HCT116 (cell line): ENCODE measurements around the gene POM121C.
"Not testable (repeated sequence)": the region's sequence is repeated elsewhere in the genome, so short reads cannot be mapped to it uniquely, and the experiment has no call there.

Source experiments
- CTCF ChIP-seq, 3 experiments: fragments of 200-600 bp in 1 of 3; sonication (generic) in 1 of 3; IDR thresholded peaks in 2 of 3; conservative IDR thresholded peaks in 1 of 3; 2 replicates each; pipeline ENCODE4 v1.5.1; 2012 to 2017; ENCODE audit warnings: low read depth in 2 of 3, low read length in 2 of 3, antibody characterized with exemption in 1 of 3, borderline replicate concordance in 1 of 3, control low read depth in 1 of 3, mild to moderate bottlenecking in 1 of 3, mixed read lengths in 1 of 3, mixed run types in 1 of 3, moderate library complexity in 1 of 3; ENCODE audit not compliant: insufficient read depth in 1 of 3
- EGR1 ChIP-seq: IDR thresholded peaks from 2 replicates; pipeline ENCODE4 v1.6.1; 2012; ENCODE audit warnings: low read depth
- EZH2 ChIP-seq: fragments of 200-600 bp; sonication (generic); IDR thresholded peaks from 2 replicates; pipeline ENCODE4 v1.6.1; 2017; ENCODE audit warnings: antibody characterized with exemption, mixed run types
- FOSL1 ChIP-seq: IDR thresholded peaks from 2 replicates; pipeline ENCODE4 v1.6.1; 2012; ENCODE audit warnings: low read depth
- MAX ChIP-seq: IDR thresholded peaks from 2 replicates; pipeline ENCODE4 v1.6.1; 2012
- POLR2A ChIP-seq: IDR thresholded peaks from 2 replicates; pipeline ENCODE4 v1.7.0; 2011; ENCODE audit warnings: borderline replicate concordance; ENCODE audit not compliant: insufficient read depth, insufficient read length; ENCODE audit errors: extremely low read depth
- POLR2AphosphoS5 ChIP-seq: IDR thresholded peaks from 2 replicates; pipeline ENCODE4 v1.6.1; 2011; ENCODE audit warnings: mild to moderate bottlenecking, low read depth, low read length, moderate library complexity
- REST ChIP-seq: IDR thresholded peaks from 2 replicates; pipeline ENCODE4 v1.6.1; 2012; ENCODE audit warnings: low read depth
- SIN3A ChIP-seq: IDR thresholded peaks from 2 replicates; pipeline ENCODE4 v1.6.1; 2012; ENCODE audit warnings: low read depth
- SP1 ChIP-seq: IDR thresholded peaks from 2 replicates; pipeline ENCODE4 v1.6.1; 2012; ENCODE audit warnings: low read depth
- YY1 ChIP-seq: IDR thresholded peaks from 2 replicates; pipeline ENCODE4 v1.6.1; 2011; ENCODE audit warnings: low read length, low read depth, moderate library complexity, mild to moderate bottlenecking; ENCODE audit not compliant: insufficient replicate concordance; ENCODE audit errors: extremely low read depth

- not testable (repeated sequence) for TF ChIP-seq CTCF (IDR thresholded peaks at IDR 0.05 in 2 of 3, conservative IDR thresholded peaks at IDR 0.05 in 1 of 3; ENCODE audit: borderline replicate concordance in 1 of 3, insufficient read depth in 1 of 3, low read depth in 2 of 3, low read length in 2 of 3); MAX; EGR1; SIN3A; SP1; EZH2; POLR2A; POLR2AphosphoS5; REST; YY1; FOSL1
Measured at GRCh38 chr7:75398771-75399700, 87.1 kb downstream of the POM121C start.
